HepG2 (cell line): ENCODE data around the gene POU3F3. TPM values are rescaled to one million over a fixed set of nuclear protein-coding genes. Genes with fewer than 3 reads are reported as not detected.

Source experiments
- ATAC-seq: fragments of 200-7000 bp; cut with Tn5 transposase; 3 replicates; pipeline ENCODE4 v1.9.1; 2020; ENCODE audit warnings: mild to moderate bottlenecking, moderate library complexity
- BruUV-seq: library from RNA; stranded (reverse); fragments of 400-500 nt; replicated peaks from 2 replicates; lab custom pipeline; 2021; lab: Mats Ljungman, UMichigan
- CTCF ChIA-PET: fragments of 300-600 bp; formaldehyde crosslinking; extraction: SDS; loops from one replicate; lab custom pipeline; 2021; ENCODE audit warnings: low total read pairs, inconsistent platforms, low intra/inter-chr PET ratio; lab: Yijun Ruan, JAX
- POLR2A ChIA-PET: fragments of 350-600 bp; sonication (Branson Sonifier 250); formaldehyde crosslinking; loops from one replicate; lab custom pipeline; 2020; ENCODE audit warnings: antibody characterized with exemption, inconsistent platforms; lab: Yijun Ruan, JAX
- DNase-seq: peaks from one replicate; pipeline ENCODE4 v3.0.0-alpha.2; 2015; ENCODE audit warnings: low spot score
- FAIRE-seq: peaks from 3 replicates; lab custom pipeline; 2011; peaks lifted over from hg19 to GRCh38; lab: Jason Lieb, UNC
- H2AFZ ChIP-seq: one replicate; pipeline ENCODE4 v1.6.1; 2011; ENCODE audit warnings: low read length, inconsistent platforms
- H3K27ac ChIP-seq: fragments of 300-600 bp; 3 replicates; pipeline ENCODE4 v1.8.0; 2011; ENCODE audit warnings: mixed run types, mild to moderate bottlenecking, mixed read lengths, low read length, inconsistent platforms; ENCODE audit not compliant: insufficient read depth; ENCODE audit errors: extremely low read length
- H3K27me3 ChIP-seq, 2 experiments: fragments of 200-600 bp in 1 of 2; 2 replicates in 1 of 2; 3 replicates in 1 of 2; pipeline versions ENCODE4 v1.6.0 to v1.8.0; 2011; ENCODE audit warnings: low read length in 2 of 2, mild to moderate bottlenecking in 2 of 2, moderate library complexity in 2 of 2, inconsistent platforms in 1 of 2; ENCODE audit not compliant: insufficient read depth in 2 of 2, control insufficient read depth in 1 of 2
- H3K36me3 ChIP-seq, 2 experiments: fragments of 200-600 bp in 1 of 2; replicated peaks in 1 of 2; 2 replicates in 1 of 2; 3 replicates in 1 of 2; pipeline versions ENCODE4 v1.5.1 to v1.8.0; 2011; ENCODE audit warnings: low read length in 2 of 2, inconsistent platforms in 1 of 2; ENCODE audit not compliant: insufficient read depth in 2 of 2, control insufficient read depth in 1 of 2
- H3K4me1 ChIP-seq: 2 replicates; pipeline ENCODE4 v1.5.1; 2012; ENCODE audit warnings: low read length, inconsistent platforms; ENCODE audit not compliant: insufficient read depth
- H3K4me2 ChIP-seq: 2 replicates; pipeline ENCODE4 v1.6.0; 2011; ENCODE audit warnings: low read depth, low read length, inconsistent platforms
- H3K4me3 ChIP-seq, 3 experiments: fragments of 200-600 bp in 1 of 3; sonication (generic), shearing (Covaris generic) in 1 of 3; replicated peaks in 1 of 3; 2 replicates each; pipeline ENCODE4 v1.5.1; 2011 to 2016; ENCODE audit warnings: low read length in 3 of 3, inconsistent platforms in 2 of 3, low read depth in 2 of 3, mild to moderate bottlenecking in 2 of 3, control low read depth in 1 of 3, mixed read lengths in 1 of 3; ENCODE audit not compliant: insufficient read depth in 1 of 3
- H3K79me2 ChIP-seq: one replicate; pipeline ENCODE4 v1.6.1; 2011; ENCODE audit warnings: low read length, inconsistent platforms; ENCODE audit not compliant: insufficient read depth
- H3K9ac ChIP-seq: 2 replicates; pipeline ENCODE4 v1.6.0; 2011; ENCODE audit warnings: mild to moderate bottlenecking, low read depth, low read length, inconsistent platforms; ENCODE audit not compliant: insufficient read depth
- H3K9me3 ChIP-seq: 2 replicates; pipeline ENCODE4 v1.5.1; 2012; ENCODE audit warnings: mild to moderate bottlenecking, low read length
- H4K20me1 ChIP-seq: 2 replicates; pipeline ENCODE4 v1.6.0; 2011; ENCODE audit warnings: inconsistent platforms, mild to moderate bottlenecking, low read length, moderate library complexity; ENCODE audit not compliant: insufficient read depth
- AGO2 ChIP-seq: fragments of 200-400 bp; formaldehyde crosslinking; optimal IDR thresholded peaks from 2 replicates; pipeline ENCODE3; 2017; ENCODE audit warnings: mild to moderate bottlenecking, low read depth, low read length, moderate library complexity
- CBX1 ChIP-seq: IDR thresholded peaks from one replicate; pipeline ENCODE4 v1.6.1; 2016; ENCODE audit warnings: antibody characterized with exemption, low read depth
- CENPT ChIP-seq: sonication (generic); formaldehyde crosslinking; IDR thresholded peaks from 2 replicates; pipeline ENCODE4 v1.8.0; 2022; ENCODE audit warnings: low read depth, mild to moderate bottlenecking, moderate library complexity, missing genetic modification reagents
- ERF ChIP-seq: IDR thresholded peaks from 2 replicates; pipeline ENCODE4 v1.6.1; 2018; ENCODE audit warnings: missing biosample characterization, missing genetic modification reagents
- JARID2 ChIP-seq: sonication (generic); formaldehyde crosslinking; IDR thresholded peaks from 2 replicates; pipeline ENCODE4 v1.8.1; 2023; ENCODE audit warnings: missing genetic modification reagents, inconsistent platforms; ENCODE audit not compliant: insufficient replicate concordance
- MAFK ChIP-seq, 2 experiments: IDR thresholded peaks in 1 of 2; conservative IDR thresholded peaks in 1 of 2; 2 replicates each; pipeline ENCODE4 v1.6.1; 2011; ENCODE audit warnings: improper control_type of control experiment in 2 of 2, low read length in 2 of 2
- MAX ChIP-seq: IDR thresholded peaks from 2 replicates; pipeline ENCODE4 v1.6.1; 2012; ENCODE audit warnings: inconsistent platforms
- MIXL1 ChIP-seq: IDR thresholded peaks from 2 replicates; pipeline ENCODE4 v1.6.1; 2016
- PBX2 ChIP-seq: IDR thresholded peaks from 2 replicates; pipeline ENCODE4 v1.6.1; 2016; ENCODE audit warnings: control low read depth
- PCBP2 ChIP-seq: fragments of 200-400 bp; formaldehyde crosslinking; optimal IDR thresholded peaks from 2 replicates; pipeline ENCODE3; 2018; ENCODE audit warnings: low read length, low read depth; ENCODE audit not compliant: poor library complexity, severe bottlenecking
- PHF8 ChIP-seq: sonication (generic); formaldehyde crosslinking; IDR thresholded peaks from 2 replicates; pipeline ENCODE4 v1.5.0; 2020; ENCODE audit warnings: missing genetic modification reagents
- RFX5 ChIP-seq: IDR thresholded peaks from 2 replicates; pipeline ENCODE4 v1.6.1; 2011; ENCODE audit warnings: low read depth, low read length, improper control_type of control experiment
- ZBTB14 ChIP-seq: sonication (generic); formaldehyde crosslinking; IDR thresholded peaks from 2 replicates; pipeline ENCODE4 v1.4.0; 2020; ENCODE audit warnings: missing genetic modification reagents
- ZBTB25 ChIP-seq: IDR thresholded peaks from 2 replicates; pipeline ENCODE4 v1.6.1; 2018; ENCODE audit warnings: missing genetic modification reagents
- ZBTB39 ChIP-seq: sonication (generic); formaldehyde crosslinking; IDR thresholded peaks from 2 replicates; pipeline ENCODE4 v1.5.0; 2020; ENCODE audit warnings: missing genetic modification reagents
- ZBTB7A ChIP-seq: sonication (generic); formaldehyde crosslinking; IDR thresholded peaks from 2 replicates; pipeline ENCODE4 v1.8.0; 2022; ENCODE audit warnings: mild to moderate bottlenecking, missing genetic modification reagents
- ZC3H4 ChIP-seq: sonication (generic); formaldehyde crosslinking; IDR thresholded peaks from 2 replicates; pipeline ENCODE4 v1.4.0; 2020; ENCODE audit warnings: missing genetic modification reagents, borderline replicate concordance
- ZNF136 ChIP-seq: sonication (generic); formaldehyde crosslinking; IDR thresholded peaks from 2 replicates; pipeline ENCODE4 v1.8.1; 2022; ENCODE audit warnings: low read depth, mild to moderate bottlenecking, moderate library complexity, missing genetic modification reagents
- ZNF850 ChIP-seq: sonication (generic); formaldehyde crosslinking; conservative IDR thresholded peaks from 2 replicates; pipeline ENCODE4 v1.9.0; 2021; ENCODE audit warnings: mild to moderate bottlenecking, missing genetic modification reagents
- WGBS: methylation state at CpG from one replicate; pipeline ENCODE4 v1.1.6; 2017; ENCODE audit warnings: low lambda C conversion rate; 5-methylcytosine and 5-hydroxymethylcytosine counted together
- in situ Hi-C: cut with HindIII; loops from 2 replicates; pipeline ENCODE4 v1.10.0; 2017; ENCODE audit warnings: low pct_unique_long_range_greater_than_20kb; ENCODE audit not compliant: extremely low pct_ligation_motif_present
- intact Hi-C: fragments of 100-400 bp; cut with micrococcal nuclease; formaldehyde crosslinking; loops from one replicate; pipeline ENCODE4 v1.10.0; 2022; ENCODE audit not compliant: unreplicated experiment
- polyA plus RNA-seq, 8 experiments: library from polyadenylated mRNA; depleted of rRNA in 3 of 8; stranded (reverse) in 7 of 8; unstranded in 1 of 8; fragments of >200 nt; fragmentation: Illumina TruSeq in 4 of 8; extraction: Trizol in 4 of 8; gene quantifications; 2 replicates each; pipeline versions ENCODE4 v1.2.1 to v1.2.3, GENCODE V29; 2011 to 2016; ENCODE audit warnings: low read depth in 4 of 8, missing spikeins in 1 of 8, mixed read lengths in 1 of 8; ENCODE audit not compliant: insufficient read depth in 1 of 8
- total RNA-seq, 5 experiments: library from RNA; depleted of rRNA; stranded (reverse); fragments of >200 nt; fragmentation: Illumina TruSeq; extraction: Trizol; gene quantifications; 2 replicates each; pipeline ENCODE4 v1.2.3, GENCODE V29; 2016; ENCODE audit warnings: low read depth in 1 of 5

POU3F3 gene
- total and polyA plus RNA-seq, 2 of the 13 experiments (the other 11 are each of a cell fraction or from before 2014, with no cell fraction given): not detected

GRCh38 chr2:104872866-104873688, 19.2 kb downstream of the POU3F3 start:
- POLR2A ChIA-PET: no interaction called here
- Histone ChIP-seq H2AFZ (peak overlapping the region; percentile 32), H3K36me3 (no peaks in the 10 kb centered on the region), H3K4me2 (peak overlapping the region; percentile 78), H3K4me3 (peak overlapping the region; percentile 52 to 70 (median 56); a peak in 4 of 6 replicates), H3K27me3 (peaks cover 9 to 65% of the 10 kb centered on the region in 2 experiments), H3K9me3 (no peaks in the 10 kb centered on the region), H3K27ac (no peak overlapping the region), H3K79me2 (no peaks in the 10 kb centered on the region), H4K20me1 (no peaks in the 10 kb centered on the region), H3K4me1 (peaks cover 7% of the 10 kb centered on the region; the same call in 1 of the 2 replicates), H3K9ac (no peak overlapping the region)
- in situ Hi-C loops: no loop called here
- FAIRE-seq (peak; percentile 64), ATAC-seq (peak; percentile 95), DNase-seq (peak; percentile 58)
- 20% methylated on average over 39 of the region's 63 CpGs for WGBS
- intact Hi-C loops: loop anchor here (1.0 kb wide), 2 partner anchors 914 to 1712 kb away; no protein-coding TSS in a partner anchor
- CTCF ChIA-PET: interaction anchor here (1.7 to 2.1 kb wide), 2 partner anchors 914 to 1712 kb away, joined by 7 to 11 read pairs; no protein-coding TSS in a partner anchor
- no TSS peak for BruUV-seq
- TF ChIP-seq MAFK (conservative IDR thresholded peaks at IDR 0.05 in 1 of 2, IDR thresholded peaks at IDR 0.05 in 1 of 2; ENCODE audit: low read length in 2 of 2): no peak
- no peak for TF ChIP-seq ZBTB39 (CRISPR knock-in tag)
- TF ChIP-seq ZBTB14: peak; percentile 89
- no peak for TF ChIP-seq JARID2 (CRISPR knock-in tag)
- TF ChIP-seq ZBTB25: no peak
- TF ChIP-seq MAX: peak; percentile 58; the same call in 1 of the 2 replicates
- TF ChIP-seq AGO2: no peak
- no peak for TF ChIP-seq ZNF850 (CRISPR knock-in tag)
- TF ChIP-seq PHF8: 0 out of 2 replicates have a peak, but pooled peaks have one; percentile 20
- no peak for TF ChIP-seq CBX1
- no peak for TF ChIP-seq MIXL1 (CRISPR knock-in tag)
- no peak for TF ChIP-seq RFX5
- TF ChIP-seq ZBTB7A (CRISPR knock-in tag): no peak
- TF ChIP-seq ZC3H4 (CRISPR knock-in tag): no peak
- no peak for TF ChIP-seq CENPT
- TF ChIP-seq ZNF136 (CRISPR knock-in tag): no peak
- TF ChIP-seq ERF (CRISPR knock-in tag): peak; percentile 48; the same call in 1 of the 2 replicates
- TF ChIP-seq PCBP2: no peak
- TF ChIP-seq PBX2 (CRISPR knock-in tag): no peak
